Gastroesophageal sphincter (tissue), 4 donors: Measurements from ENCODE around the gene PNMA6E. TPM values are rescaled to one million over a fixed set of nuclear protein-coding genes. Genes with fewer than 3 reads are reported as not detected.

ENCODE experiments used
- ATAC-seq: fragments of 150-250 bp; one replicate; pipeline ENCODE4 v1.9.1; 2016; ENCODE audit warnings: mild to moderate bottlenecking, moderate library complexity
- H3K27ac ChIP-seq, 4 donors: fragments of 200-600 bp; sonication (generic) in 3 of 4; 1 replicate in 3 of 4; 2 replicates in 1 of 4; pipeline ENCODE4 v1.5.1; 2016 to 2019
- H3K27me3 ChIP-seq: fragments of 200-600 bp; sonication (generic); one replicate; pipeline ENCODE4 v1.5.1; 2019
- H3K36me3 ChIP-seq, 2 donors: fragments of 200-600 bp; sonication (generic); one replicate each; pipeline ENCODE4 v1.5.1; 2019; ENCODE audit warnings: control low read depth in 1 of 2
- H3K4me1 ChIP-seq, 3 donors: fragments of 200-600 bp; sonication (generic); 1 replicate in 2 of 3; 2 replicates in 1 of 3; pipeline ENCODE4 v1.5.1; 2016 to 2019; ENCODE audit warnings: control low read depth in 2 of 3
- H3K4me3 ChIP-seq, 2 donors: fragments of 200-600 bp; sonication (generic); one replicate each; pipeline ENCODE4 v1.5.1; 2019; ENCODE audit warnings: mild to moderate bottlenecking in 1 of 2, moderate library complexity in 1 of 2
- H3K9me3 ChIP-seq, 3 donors: fragments of 200-600 bp; sonication (generic); one replicate each; pipeline ENCODE4 v1.5.1; 2017 to 2019; ENCODE audit warnings: control low read depth in 2 of 3
- EP300 ChIP-seq: sonication (generic); formaldehyde crosslinking; IDR thresholded peaks from one replicate; pipeline ENCODE4 v1.6.1; 2017; ENCODE audit warnings: antibody characterized with exemption, mild to moderate bottlenecking
- POLR2A ChIP-seq, 2 donors: fragments of 450-650 bp; IDR thresholded peaks; one replicate each; pipeline ENCODE4 v1.6.1; 2017; ENCODE audit warnings: antibody characterized with exemption in 2 of 2, mild to moderate bottlenecking in 2 of 2, moderate library complexity in 1 of 2
- POLR2AphosphoS5 ChIP-seq: sonication (generic); formaldehyde crosslinking; IDR thresholded peaks from one replicate; pipeline ENCODE4 v1.6.1; 2017; ENCODE audit warnings: antibody characterized with exemption
- WGBS, 2 donors: methylation state at CpG; one replicate each; pipeline ENCODE4 v1.1.5; 2018; ENCODE audit warnings: low coverage in 1 of 2; 5-methylcytosine and 5-hydroxymethylcytosine counted together
- total RNA-seq, 4 donors: library from RNA; depleted of rRNA; stranded (reverse); fragments of >200 nt; gene quantifications; one replicate each; pipeline ENCODE4 v1.1.0, GENCODE V29; 2016
- TF ChIP-seq, protein P1 (sequence below), 4 experiments: fragments of 200-600 bp in 2 of 4; fragments of 450-650 bp in 2 of 4; sonication (generic) in 1 of 4; IDR thresholded peaks; one replicate each; pipeline ENCODE4 v1.5.1; 2017 to 2019; ENCODE audit warnings: antibody characterized with exemption in 4 of 4, mild to moderate bottlenecking in 2 of 4, moderate library complexity in 2 of 4

The PNMA6E gene
- total RNA-seq, 4 donors from 2014 or later: not detected

DNA sequence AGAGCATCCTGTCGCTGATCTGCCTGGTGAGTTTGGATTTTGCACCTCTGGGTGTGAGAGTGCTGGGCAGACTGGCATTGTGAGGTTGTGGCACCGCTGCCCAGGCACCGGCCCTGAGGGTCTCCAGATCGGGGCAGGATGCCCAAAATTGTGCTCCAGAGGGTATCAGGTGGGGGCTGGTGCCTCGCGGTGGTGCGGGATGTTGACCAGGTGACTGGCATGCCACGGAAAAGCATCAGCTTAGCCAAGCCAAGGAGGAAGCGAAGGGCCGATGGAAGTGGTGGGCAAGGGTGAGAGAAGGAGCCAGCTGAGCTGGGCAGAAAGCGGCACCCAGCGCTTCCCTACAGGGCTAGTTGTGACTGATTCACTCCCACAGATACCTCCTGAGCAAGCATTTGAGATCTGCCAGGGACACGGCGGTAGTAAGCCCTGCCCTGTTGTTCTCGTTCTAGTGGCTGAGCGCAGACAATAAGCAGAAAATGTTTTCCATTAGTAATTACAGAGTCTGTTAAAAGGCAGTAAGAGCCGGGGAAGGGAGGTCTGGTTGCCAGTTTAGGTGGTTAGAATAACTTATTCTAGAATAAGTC is 10.9 kb upstream of the PNMA6E start:
- Histone ChIP-seq H3K27ac (peak overlapping the region in 3 of 4 donors; percentile 4 to 69 (median 24)), H3K27me3 (no peaks in the 10 kb centered on the region), H3K4me1 (peaks cover 0 to 23% (median 0%) of the 10 kb centered on the region in 3 donors), H3K36me3 (no peaks in the 10 kb centered on the region), H3K4me3 (peak overlapping the region; percentile 61 to 63), H3K9me3 (no peaks in the 10 kb centered on the region)
- TF ChIP-seq POLR2A (IDR thresholded peaks at IDR 0.05) (no peak), EP300 (no peak), POLR2AphosphoS5 (no peak)
- TF ChIP-seq, protein P1, sequence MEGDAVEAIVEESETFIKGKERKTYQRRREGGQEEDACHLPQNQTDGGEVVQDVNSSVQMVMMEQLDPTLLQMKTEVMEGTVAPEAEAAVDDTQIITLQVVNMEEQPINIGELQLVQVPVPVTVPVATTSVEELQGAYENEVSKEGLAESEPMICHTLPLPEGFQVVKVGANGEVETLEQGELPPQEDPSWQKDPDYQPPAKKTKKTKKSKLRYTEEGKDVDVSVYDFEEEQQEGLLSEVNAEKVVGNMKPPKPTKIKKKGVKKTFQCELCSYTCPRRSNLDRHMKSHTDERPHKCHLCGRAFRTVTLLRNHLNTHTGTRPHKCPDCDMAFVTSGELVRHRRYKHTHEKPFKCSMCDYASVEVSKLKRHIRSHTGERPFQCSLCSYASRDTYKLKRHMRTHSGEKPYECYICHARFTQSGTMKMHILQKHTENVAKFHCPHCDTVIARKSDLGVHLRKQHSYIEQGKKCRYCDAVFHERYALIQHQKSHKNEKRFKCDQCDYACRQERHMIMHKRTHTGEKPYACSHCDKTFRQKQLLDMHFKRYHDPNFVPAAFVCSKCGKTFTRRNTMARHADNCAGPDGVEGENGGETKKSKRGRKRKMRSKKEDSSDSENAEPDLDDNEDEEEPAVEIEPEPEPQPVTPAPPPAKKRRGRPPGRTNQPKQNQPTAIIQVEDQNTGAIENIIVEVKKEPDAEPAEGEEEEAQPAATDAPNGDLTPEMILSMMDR (IDR thresholded peaks at IDR 0.05): no peak
- ATAC-seq: no peak
- WGBS, 2 donors: 20 to 59% methylated on average over 1 to 7 of the region's 17 CpGs

DNA sequence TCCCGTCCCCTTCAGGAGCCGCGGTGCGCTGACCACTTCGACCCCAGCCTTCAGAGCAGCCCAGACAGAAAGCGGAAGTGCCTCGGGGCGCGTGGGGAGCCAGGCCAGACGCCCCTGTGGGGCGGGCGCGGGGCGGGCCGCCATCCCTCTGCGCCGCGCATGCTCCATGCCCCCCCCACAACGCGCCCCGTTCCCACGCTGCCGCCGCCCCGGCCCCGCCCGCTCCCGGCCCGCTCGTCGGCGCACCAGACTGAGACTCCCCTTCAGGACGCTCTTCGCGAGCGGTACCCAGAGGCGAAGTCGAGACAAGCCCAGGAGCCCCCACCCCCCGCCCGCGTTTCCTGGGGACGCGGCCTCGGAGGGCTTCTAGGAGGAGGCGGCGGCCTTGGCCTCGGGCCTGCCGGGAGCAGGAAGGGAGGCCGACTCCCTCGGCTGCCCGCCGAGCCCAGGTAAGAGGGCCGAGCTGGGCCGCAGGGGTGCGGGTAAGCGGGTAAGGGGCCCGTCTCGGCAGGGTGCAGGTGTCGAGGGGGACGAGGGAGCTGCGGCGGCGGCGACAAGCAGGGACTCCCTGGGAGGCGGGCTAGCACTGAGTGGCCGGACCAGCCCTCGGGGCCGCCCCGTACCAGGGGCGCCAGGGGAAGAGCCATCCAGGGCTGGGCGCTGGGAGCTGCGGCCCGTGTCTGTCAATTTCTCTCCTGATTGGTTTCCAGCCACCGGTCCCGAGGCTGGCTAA is 10.3 kb upstream of the PNMA6E start, which contains the start of gene ZFP92:
Gene ZFP92, plus strand, starts transcription at position 218 of the 733 bp plus-strand sequence. CDS start 6,851 bp downstream, outside the sequence.
- H3K27ac ChIP-seq: peak within 1 kb of the TSS in 3 of 4 donors; percentile 4 to 69 (median 24)

DNA sequence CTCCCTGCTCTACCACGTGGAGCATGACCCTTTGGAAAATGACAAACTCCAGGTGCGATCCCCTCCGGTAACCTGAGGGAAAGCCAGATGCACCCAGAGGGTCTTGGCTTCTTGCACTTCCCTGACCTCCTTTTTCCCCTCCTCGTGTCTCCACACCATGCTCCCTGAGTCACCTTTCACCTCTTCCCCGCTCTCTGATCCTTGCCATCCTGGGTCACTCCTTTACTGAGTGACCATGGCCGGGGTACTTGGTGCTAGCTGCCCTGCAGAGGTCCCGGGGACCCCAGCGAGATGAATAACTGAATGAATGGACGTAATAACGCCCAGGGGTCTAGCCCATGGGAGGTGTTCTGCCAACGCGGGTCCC is 9.7 kb upstream of the PNMA6E start:
- ATAC-seq: no peak
- no peaks in the 10 kb centered on the region for H3K36me3 ChIP-seq
- H3K9me3 ChIP-seq: no peaks in the 10 kb centered on the region
- 29 to 61% methylated on average over 1 to 3 of the region's 12 CpGs for WGBS, 2 donors
- TF ChIP-seq POLR2AphosphoS5: no peak
- TF ChIP-seq, protein P1 (IDR thresholded peaks at IDR 0.05): no peak
- TF ChIP-seq EP300: no peak
- peak overlapping the region; percentile 61 to 63 for H3K4me3 ChIP-seq
- peak overlapping the region in 1 of 4 donors; percentile 69 for H3K27ac ChIP-seq
- no peaks in the 10 kb centered on the region for H3K27me3 ChIP-seq
- peaks cover 0 to 23% (median 0%) of the 10 kb centered on the region in 3 donors for H3K4me1 ChIP-seq

More for the DNA sequence above, 10.3 kb upstream of the PNMA6E start, which contains the start of gene ZFP92:
- TF ChIP-seq POLR2A (IDR thresholded peaks at IDR 0.05) (no peak), EP300 (no peak), POLR2AphosphoS5 (no peak)
- H3K9me3 ChIP-seq: no peaks in the 10 kb centered on the region
- ATAC-seq: peak; percentile 52
- no peaks in the 10 kb centered on the region for H3K36me3 ChIP-seq
- no CpG with 5 or more reads among the region's 75 CpGs for WGBS, 2 donors
- no peaks in the 10 kb centered on the region for H3K27me3 ChIP-seq
- H3K4me3 ChIP-seq: peak within 1 kb of the TSS; percentile 61 to 63
- peaks cover 0 to 23% (median 0%) of the 10 kb centered on the region in 3 donors for H3K4me1 ChIP-seq

DNA sequence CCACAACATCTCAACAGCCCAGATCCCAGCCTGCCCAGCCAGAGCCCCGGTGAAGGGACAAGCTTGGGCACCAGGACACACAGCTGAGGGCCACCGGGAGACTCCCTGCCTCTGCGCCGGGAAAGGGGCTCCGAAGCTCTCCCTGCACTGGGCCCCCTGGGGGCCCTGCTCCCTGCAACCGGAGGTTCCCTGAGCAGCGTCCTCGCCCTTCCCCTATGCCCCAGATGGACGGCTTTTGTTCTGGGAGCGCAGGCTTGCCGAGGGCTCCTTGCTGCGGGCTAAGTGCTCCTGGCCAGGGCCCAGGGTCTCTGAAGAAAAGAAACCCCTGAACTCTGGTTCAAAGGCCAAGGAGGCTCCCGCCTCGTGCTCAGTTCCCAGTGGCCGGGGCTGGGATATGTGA is 9.2 kb upstream of the PNMA6E start:
- Histone ChIP-seq H3K36me3 (no peaks in the 10 kb centered on the region), H3K4me1 (peaks cover 0 to 23% (median 0%) of the 10 kb centered on the region in 3 donors), H3K4me3 (no peak overlapping the region), H3K27me3 (no peaks in the 10 kb centered on the region), H3K9me3 (no peaks in the 10 kb centered on the region), H3K27ac (no peak overlapping the region)
- no peak for ATAC-seq
- TF ChIP-seq, protein P1 (IDR thresholded peaks at IDR 0.05): no peak
- TF ChIP-seq EP300 (no peak), POLR2AphosphoS5 (no peak), POLR2A (IDR thresholded peaks at IDR 0.05) (no peak)
- 89% methylated on average over 3 of the region's 15 CpGs; no CpG with 5 or more reads in 1 of the 2 donors for WGBS, 2 donors

DNA sequence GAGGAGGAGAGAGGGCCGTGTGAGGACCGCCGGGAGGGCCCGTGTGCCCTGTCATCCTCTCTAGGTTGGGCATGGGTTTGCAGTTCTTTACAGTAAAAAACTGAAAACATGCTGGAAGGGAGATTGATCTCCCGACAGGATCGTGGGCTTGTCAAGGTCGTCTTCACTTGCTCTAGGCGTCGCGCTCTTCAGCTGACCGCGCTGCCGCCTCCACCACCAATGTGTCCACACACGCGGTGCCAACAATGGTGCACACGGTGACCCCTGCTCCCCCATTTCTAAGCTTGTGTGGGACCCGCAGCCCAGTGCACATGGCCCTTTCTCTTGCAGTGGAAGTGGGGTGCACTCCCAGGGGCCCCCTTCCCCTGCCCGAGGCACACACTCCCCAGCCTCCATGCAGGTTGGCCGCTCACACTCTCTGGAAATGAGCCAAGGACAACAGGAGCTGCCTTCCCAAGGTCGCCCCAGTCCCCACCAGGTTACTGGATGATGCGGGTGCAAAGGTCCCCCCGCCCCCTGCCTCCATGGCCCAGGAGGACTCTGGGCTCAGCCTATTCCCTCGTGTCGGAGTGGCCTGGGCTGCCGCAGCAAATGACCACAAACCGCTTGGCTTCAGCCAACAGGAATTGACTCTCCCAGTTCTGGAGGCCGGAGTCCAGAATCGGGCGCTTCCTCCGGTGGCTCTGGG is 8.4 kb upstream of the PNMA6E start:
- Histone ChIP-seq H3K4me1 (peaks cover 0 to 23% (median 0%) of the 10 kb centered on the region in 3 donors), H3K4me3 (no peak overlapping the region), H3K9me3 (no peaks in the 10 kb centered on the region), H3K27ac (no peak overlapping the region), H3K27me3 (no peaks in the 10 kb centered on the region), H3K36me3 (no peaks in the 10 kb centered on the region)
- 96% methylated on average over 10 of the region's 30 CpGs; no CpG with 5 or more reads in 1 of the 2 donors for WGBS, 2 donors
- ATAC-seq: no peak
- TF ChIP-seq POLR2AphosphoS5: no peak
- TF ChIP-seq, protein P1 (IDR thresholded peaks at IDR 0.05): no peak
- no peak for TF ChIP-seq EP300
- no peak for TF ChIP-seq POLR2A (IDR thresholded peaks at IDR 0.05)
